GM18858 (cell line): ENCODE measurements around the gene PPP6R3.

Source experiments
- ATAC-seq: cut with Tn5 transposase; IDR thresholded peaks from one replicate; pipeline ENCODE4 v1.9.1; 2021; ENCODE audit not compliant: unreplicated experiment

Gene PPP6R3, protein sequence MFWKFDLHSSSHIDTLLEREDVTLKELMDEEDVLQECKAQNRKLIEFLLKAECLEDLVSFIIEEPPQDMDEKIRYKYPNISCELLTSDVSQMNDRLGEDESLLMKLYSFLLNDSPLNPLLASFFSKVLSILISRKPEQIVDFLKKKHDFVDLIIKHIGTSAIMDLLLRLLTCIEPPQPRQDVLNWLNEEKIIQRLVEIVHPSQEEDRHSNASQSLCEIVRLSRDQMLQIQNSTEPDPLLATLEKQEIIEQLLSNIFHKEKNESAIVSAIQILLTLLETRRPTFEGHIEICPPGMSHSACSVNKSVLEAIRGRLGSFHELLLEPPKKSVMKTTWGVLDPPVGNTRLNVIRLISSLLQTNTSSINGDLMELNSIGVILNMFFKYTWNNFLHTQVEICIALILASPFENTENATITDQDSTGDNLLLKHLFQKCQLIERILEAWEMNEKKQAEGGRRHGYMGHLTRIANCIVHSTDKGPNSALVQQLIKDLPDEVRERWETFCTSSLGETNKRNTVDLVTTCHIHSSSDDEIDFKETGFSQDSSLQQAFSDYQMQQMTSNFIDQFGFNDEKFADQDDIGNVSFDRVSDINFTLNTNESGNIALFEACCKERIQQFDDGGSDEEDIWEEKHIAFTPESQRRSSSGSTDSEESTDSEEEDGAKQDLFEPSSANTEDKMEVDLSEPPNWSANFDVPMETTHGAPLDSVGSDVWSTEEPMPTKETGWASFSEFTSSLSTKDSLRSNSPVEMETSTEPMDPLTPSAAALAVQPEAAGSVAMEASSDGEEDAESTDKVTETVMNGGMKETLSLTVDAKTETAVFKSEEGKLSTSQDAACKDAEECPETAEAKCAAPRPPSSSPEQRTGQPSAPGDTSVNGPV

DNA sequence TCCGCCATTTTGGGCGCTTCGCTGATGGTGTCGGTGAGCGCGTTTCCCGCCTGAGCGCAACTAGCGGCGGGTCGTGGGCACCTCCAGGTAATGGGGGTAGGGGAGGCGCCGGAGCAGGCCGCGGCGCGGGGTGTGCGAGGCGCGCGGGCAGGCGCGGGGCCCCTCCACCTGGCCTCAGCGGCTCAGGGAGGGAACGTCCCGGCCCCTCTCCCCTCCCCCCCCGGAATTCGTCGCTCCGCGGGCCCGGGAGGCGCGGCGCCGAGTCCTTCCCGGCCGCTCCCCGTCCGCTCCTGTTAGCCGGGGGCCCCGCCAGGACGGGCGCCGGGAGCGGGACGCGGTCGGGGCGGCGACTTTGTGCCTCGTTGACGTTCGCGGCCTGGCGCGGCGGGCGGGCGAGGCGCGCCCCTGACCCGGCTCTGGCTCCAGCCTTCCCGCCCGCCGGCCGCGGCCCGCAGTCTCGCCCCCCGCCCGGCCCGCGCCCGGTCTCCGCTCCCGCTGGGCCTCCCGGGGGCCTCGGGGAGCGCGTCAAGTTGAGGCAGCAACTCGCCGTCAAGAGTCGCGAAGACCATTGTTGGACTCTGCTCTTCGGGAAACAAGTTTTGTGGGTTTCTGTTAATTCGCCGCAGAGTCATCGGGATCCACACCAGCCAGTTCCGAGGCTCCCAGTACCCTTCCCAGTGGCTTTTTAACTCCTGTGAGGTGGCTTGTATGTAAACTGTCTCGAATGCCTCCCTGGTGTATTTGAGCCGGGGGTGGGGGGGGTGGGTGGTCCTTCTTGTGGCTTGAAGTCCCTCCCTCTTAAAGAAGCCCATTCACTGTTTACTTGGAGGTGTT lies at the start of gene PPP6R3:
Gene PPP6R3, plus strand, starts transcription at position 12 of the 834 bp plus-strand sequence. CDS start 76,913 bp downstream, outside the sequence.
- peak; percentile 18 for ATAC-seq

DNA sequence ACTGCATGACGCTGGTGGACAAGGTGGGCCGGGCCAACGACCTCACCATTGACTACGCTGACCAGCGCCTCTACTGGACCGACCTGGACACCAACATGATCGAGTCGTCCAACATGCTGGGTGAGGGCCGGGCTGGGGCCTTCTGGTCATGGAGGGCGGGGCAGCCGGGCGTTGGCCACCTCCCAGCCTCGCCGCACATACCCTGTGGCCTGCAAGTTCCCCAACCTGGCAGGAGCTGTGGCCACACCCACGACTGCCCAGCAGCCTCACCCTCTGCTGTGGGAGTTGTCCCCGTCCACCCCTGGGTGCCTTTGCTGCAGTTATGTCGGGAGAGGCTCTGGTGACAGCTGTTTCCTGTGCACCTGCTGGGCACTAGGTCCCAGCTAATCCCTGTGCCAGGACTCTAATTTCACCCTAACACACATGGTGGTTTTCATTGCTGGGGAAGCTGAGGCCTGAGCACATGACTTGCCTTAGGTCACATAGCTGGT lies 49.0 kb upstream of the PPP6R3 start:
- no peak for ATAC-seq

DNA sequence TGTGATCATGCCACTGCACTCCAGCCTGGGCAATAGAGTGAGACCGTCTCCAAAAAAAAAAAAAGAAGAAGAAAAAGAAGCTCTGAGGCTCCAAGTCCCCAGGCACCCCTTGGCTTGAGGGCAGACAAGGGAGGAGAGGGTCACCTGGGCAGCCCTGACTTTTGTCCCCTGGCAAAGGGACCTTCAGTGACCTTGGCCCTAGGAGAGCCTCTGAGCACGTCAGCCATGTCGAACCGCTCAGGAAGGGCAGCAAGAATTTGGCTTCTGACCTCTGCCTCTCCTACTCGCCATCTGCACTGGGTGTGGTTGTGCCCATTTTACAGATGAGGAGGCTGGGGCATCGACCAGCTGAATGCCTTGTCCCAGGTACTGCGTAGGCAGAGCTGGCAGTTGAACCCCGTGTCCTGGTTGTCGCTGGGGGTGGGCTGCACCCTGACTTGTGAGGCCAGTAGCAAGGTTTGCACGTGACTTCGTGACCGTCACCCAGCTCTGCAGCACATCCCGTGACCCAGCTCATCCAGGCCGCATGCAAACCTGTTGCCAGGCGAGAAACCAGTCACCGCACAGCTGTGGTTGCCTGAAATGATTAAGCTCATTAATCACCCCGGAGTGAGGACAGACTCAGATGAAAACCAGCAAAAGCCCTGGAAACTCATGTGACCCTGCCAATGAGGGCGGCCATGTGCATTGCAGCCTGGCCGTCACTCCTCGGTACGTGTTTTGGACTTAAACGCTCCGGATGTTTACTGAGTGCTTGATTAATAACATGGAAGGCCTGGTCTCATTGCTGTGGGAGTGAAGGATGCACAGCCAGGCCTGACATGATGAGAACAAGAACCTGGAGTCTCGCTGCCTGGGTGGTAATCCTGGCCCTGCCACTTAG lies 47.7 kb upstream of the PPP6R3 start:
- ATAC-seq: no peak

DNA sequence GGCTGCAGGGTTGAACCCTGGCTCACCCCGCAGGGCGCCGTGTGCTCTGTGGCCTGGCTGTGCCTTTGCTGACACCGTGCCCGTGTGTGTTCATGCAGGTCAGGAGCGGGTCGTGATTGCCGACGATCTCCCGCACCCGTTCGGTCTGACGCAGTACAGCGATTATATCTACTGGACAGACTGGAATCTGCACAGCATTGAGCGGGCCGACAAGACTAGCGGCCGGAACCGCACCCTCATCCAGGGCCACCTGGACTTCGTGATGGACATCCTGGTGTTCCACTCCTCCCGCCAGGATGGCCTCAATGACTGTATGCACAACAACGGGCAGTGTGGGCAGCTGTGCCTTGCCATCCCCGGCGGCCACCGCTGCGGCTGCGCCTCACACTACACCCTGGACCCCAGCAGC lies 47.0 kb upstream of the PPP6R3 start:
- ATAC-seq: no peak

DNA sequence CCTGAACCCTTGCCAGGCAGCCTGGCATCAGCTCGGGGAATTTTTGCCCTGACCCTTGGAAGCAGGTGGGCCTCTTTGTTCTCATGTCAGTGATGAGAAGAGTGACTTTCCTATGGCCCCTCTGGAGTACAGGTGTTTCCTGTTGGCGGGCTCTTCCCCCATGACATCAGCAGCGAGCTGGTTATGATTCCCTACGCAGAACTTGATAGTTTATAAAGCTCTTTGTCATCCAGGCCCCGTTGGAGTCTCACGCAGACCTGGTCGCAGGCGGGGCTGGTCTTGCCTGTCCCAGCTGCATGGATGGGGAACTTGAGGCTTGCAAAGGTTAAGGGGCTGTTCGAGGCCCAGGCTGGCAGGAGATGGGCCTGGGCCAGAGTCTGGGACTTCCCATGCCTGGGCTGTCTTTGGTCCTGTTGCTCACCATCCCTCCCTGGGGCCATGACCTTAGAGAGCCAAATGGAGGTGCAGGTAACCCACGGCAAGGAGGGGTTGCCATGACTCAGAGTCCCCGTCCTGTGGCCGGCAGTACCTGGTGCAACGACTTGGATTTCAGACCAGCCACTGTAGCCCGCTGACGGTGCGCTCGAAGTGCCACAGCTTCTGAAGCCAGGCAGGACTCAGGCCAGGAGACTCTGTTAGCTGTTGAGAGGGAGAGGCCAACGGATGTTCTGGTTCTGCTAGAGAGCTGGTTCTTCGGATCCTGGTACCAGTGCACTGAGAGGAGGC lies 45.9 kb upstream of the PPP6R3 start:
- ATAC-seq: no peak

DNA sequence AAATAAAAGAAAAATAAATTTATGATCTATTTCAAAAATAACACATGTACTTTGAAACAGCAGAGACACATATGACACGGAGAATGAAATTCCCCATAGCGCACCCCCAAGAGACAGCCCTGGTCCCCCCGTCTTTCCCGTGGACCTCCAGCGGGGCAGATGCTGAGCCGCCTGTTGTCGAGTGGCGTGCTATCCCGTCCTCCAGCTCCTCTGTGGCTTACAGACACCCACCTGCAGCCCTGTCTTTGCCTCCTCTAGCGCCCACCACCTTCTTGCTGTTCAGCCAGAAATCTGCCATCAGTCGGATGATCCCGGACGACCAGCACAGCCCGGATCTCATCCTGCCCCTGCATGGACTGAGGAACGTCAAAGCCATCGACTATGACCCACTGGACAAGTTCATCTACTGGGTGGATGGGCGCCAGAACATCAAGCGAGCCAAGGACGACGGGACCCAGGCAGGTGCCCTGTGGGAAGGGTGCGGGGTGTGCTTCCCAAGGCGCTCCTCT lies 44.4 kb upstream of the PPP6R3 start:
- no peak for ATAC-seq

DNA sequence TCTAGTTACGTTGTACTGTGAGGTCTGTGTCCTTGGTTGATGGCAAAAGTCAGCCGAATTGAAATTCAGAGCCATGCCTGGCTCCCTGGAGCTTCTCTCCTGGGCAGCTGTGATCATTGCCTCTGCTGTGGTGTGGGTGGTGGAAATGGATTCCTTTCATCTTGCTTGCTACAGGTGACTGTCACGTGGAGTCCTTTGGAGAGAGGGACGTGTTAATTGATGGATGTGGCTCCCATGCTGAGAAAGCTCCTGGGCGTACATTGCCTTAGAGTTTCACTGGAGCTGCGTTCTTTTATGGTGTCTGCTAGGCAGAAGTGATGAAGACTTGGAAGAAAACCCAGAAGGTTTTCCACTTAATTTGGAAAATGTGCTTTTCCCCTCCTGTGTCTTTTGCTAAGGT lies 41.9 kb upstream of the PPP6R3 start:
- ATAC-seq: no peak

DNA sequence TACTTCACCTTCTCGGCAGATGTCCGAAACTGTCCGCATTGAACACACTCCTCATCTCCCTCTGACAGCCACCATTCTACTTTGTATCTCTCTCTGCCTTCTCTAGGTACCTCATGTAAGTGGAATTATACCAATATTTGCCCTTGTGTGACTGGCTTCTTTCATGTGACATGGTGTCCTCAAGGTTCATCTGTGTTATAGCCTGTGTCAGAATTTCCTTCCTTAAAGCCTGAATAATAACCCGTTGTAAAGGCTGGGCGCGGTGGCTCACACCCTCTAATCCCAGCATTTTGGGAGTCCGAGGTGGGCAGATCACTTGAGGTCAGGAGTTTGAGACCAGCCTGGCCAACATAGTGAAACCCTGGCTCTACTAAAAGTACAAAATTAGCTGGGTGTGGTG lies 40.4 kb upstream of the PPP6R3 start:
- no peak for ATAC-seq

DNA sequence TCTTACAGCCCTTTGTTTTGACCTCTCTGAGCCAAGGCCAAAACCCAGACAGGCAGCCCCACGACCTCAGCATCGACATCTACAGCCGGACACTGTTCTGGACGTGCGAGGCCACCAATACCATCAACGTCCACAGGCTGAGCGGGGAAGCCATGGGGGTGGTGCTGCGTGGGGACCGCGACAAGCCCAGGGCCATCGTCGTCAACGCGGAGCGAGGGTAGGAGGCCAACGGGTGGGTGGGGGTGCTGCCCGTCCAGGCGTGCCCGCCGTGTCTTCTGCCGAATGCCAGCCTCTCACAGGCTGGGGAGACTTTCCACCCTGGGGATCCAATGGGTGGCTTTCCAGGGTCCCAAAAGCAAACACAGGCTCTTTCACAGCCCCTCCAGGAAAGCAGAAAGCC lies 37.1 kb upstream of the PPP6R3 start:
- ATAC-seq: no peak

DNA sequence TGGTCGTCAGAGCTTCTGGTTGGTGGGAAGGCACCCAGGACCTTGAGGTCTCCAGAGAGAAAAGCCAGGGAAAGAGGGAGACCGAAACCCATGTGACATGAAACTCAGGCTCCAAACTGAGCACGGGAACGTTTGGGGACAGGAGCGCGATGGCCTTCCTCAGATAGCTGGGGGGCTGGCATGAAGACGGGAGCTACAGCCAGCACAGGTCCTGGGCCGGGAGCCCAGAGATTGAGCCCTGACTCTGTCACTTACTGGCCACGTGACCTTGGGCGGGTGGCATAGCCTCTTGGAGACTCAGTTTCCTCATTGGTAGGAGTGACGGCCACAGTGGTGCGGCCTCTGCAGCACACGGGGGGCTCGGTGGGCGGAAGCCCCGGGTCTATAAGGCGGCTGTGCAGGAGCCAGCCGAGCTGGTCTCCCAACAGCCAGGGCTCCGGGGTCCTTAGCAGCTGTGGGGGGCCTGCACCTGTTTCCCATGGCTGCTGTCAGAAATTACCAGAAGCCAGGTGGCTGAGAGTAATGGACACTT lies 36.4 kb upstream of the PPP6R3 start:
- no peak for ATAC-seq

DNA sequence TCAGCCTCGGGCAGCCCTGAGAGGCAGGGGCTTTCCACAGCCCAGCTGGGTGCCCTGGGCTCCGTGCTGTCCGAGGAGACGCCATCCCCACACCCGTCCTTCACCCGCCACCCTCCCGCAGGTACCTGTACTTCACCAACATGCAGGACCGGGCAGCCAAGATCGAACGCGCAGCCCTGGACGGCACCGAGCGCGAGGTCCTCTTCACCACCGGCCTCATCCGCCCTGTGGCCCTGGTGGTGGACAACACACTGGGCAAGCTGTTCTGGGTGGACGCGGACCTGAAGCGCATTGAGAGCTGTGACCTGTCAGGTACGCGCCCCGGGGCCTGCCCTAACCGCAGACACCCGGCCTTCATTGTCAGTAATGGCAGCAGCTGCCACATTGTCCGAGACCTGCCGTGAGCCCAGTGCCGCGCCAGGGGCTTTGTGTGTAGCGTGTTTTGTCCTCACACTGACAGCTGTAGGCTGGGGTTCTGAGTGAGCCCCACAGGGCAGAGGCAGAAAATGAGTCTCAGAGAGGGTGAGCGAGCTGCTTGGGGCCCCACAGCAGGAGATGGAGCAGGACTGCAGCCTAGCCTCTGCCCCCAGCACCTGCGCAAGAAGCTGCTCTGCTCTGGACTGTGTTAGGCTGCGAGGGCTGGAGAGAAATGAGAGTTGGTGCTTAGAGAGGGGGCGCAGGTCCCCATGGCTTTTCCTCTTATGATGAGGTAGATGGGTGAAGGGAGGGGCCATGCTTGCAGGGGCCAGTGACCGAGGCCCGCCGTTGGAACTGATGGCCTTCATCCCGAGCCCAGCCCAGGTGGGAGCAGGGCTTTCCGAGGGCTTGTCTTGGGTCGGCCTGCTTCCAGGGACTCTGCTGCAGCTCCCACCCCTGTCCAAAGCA lies 35.3 kb upstream of the PPP6R3 start:
- no peak for ATAC-seq

DNA sequence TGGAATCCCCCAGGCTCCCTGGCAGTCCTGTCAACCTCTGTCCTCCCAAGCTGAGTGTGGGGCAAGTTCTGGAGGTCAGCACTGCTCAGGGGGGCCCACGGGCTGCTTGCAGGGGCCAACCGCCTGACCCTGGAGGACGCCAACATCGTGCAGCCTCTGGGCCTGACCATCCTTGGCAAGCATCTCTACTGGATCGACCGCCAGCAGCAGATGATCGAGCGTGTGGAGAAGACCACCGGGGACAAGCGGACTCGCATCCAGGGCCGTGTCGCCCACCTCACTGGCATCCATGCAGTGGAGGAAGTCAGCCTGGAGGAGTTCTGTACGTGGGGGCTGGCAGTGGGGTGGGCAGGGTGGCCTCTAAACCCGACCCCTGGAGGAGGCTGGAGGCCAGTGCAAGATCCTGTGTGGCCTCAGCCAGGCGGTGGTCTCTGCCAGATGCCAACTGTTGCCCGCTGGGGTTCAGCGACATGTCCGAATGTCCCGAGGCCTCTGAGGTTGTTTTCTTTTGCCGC lies 34.6 kb upstream of the PPP6R3 start:
- no peak for ATAC-seq

DNA sequence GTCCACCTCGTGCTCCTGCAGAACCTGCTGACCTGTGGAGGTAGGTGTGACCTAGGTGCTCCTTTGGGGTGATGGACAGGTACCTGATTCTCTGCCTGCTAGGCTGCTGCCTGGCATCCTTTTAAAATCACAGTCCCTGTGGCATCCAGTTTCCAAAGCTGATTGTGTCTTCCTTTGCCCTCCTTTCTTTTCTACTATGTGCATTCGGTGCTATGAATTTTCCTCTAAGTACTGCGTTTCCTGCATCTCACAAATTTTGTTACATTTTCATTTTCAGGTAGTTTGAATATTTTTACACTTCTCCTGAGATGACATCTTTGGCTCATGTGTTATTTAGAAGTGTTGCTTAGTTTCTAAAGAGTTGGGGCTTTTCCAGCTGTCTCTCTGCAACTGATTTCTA lies 30.9 kb upstream of the PPP6R3 start:
- ATAC-seq: no peak

DNA sequence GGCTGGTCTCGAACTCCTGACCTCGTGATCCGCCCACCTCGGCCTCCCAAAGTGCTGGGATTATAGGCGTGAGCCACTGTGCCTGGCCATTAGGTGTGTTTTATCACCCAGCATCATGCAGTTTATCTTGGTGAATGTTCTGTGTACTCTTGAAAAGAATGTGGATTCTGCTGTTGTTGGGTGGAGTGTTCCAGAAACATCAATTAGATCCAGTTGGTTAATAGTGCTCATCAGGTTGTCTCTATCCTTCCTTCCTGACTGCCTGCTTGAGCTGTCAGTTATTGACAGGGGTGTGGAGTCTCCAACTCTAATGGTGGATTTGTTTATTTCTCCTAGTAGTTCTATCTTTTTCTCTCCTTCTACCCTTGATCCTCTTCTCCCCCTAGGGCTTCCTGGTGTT lies 30.2 kb upstream of the PPP6R3 start:
- ATAC-seq: no peak

DNA sequence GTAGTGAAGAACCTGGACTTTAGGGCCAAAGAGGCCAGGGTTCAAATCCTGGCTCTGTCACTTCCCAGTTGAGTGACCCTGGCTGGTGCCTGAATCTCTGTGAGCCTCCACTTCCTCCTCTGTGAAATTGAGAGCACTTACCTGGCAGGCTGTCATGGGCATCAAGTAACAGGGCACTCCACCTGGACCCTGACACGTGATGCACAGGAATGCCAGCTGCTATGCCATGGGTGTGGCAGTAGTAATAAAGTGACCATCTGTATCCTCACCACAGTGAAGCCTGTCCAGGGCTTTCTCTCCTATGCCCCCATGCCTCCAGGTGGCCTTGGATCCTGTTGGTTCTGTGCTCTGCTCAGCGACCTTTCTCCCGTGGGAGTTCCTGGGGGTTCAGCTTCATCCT lies 29.8 kb upstream of the PPP6R3 start:
- ATAC-seq: no peak

DNA sequence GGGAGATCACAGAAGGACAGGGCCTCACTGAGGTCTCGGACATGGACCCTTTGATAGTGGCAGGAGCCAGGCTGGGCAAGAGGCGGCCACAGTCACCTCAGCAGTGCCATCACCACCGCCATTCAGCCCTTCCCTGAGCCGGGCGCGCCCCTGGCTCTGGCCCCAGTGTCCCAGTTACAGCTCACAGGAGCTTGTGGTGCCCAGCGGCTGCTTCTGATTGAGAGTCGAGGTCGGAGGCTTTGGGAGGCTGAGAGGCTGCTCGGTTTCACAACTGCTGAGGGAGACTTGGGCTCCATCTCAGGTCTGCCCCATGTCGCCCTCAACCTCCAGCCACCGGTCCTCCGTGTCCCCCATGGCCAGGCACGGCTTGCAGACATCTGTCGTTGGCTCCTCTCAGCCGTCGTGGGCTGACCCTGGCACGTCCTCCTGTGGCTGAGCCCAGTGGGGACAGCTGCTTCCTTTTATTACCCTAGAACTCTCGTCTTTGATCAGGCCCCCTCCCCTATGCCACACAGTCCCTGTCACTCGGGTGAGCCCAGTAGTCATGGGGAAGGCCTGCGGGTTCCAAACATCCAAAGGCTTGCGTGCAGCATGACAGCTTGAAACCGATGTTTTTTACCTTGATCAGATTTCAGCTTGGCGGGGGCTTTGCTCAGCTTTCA lies 28.4 kb upstream of the PPP6R3 start:
- ATAC-seq: no peak

DNA sequence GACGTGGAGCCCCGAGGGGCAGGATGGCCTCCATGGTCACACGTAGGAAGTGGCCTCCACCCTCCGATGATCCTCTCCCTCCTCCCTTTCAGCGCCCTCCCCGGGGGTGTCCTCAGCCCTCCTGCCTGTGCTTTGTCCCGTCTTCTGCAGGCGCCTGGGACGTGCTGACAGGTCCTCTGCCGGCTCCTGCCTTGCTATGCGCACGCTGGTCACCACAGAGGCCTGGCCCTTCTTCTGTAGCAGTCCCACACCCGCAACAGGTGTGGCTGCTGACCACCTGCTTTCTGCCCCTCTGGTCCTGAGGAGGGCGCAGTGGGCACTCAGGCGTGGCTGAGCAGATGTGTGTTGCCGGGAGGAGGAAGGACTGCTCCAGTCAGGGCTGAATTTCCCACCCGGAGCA lies 27.7 kb upstream of the PPP6R3 start:
- no peak for ATAC-seq
